ENCODE results near the gene B9D1.

B9D1 gene

DNA sequence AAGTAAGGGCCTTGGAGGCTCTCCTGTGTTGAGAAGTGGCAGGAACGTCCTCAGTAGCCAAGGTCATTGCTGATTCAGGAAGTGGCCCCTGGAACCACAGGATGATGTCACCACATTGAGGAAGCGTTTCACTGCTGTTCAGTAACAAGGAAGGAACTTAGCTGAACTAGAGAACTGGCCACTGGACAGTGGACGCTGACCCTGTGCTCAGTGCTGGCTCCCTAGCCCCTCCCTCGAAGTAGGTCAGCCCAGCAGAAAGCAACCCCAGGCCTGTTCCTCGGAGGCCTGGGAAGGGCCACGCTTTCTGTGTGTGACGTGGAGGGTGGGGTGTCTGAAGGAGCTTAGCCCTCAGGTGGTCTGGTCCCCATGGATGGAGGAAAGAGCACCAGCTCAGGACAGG, 58.3 kb downstream of the B9D1 start:
- no peak for DNase-seq (ENCODE audit: low read depth in 3 of 3)

DNA sequence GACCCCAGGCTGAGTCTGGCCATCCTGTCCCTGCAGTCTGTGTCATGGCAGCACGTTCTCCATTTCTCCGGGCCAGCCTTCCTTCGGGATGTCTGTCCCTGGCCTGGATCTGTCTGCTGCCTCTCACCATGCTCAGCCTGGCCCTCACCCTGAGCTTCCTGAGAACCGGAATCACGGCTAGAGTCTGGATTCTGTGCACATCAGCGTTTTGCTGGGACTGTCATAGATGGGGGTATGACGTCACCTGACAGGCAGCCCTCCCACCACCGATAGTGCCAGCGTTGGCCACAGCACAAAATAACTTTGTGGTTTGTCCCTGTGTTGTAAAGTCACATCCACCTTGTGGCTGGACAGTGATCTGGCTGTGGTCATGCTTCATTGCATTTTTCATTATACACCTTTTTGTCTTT, 59.2 kb downstream of the B9D1 start:
- DNase-seq (ENCODE audit: low read depth in 3 of 3): no peak

DNA sequence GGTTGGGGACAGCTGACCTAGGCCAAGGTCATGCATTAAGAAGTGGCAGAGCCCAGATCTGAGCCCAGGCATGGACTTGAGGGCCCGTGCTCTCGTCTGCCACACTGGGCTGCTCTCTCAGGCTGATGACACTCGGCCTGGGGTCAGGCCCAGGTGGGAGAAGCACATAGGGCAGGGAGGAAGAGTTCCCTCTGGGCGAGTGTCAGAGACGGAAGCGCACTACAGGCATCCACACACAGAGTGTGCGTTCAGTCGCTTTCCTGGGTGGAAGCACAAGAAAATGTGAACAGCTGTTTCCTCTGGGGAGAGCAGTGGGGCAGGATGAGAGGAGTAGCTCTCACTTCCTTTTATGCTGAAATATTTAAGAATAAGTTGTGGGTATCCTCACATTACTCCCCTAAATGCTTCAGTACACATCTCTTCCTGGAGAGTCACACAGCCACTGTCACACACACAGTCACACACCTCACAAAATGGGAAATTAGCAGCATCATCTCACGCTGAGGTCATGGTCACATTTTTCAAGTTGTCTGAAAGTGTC, 59.7 kb downstream of the B9D1 start:
- DNase-seq (ENCODE audit: low read depth in 3 of 3): no peak

DNA sequence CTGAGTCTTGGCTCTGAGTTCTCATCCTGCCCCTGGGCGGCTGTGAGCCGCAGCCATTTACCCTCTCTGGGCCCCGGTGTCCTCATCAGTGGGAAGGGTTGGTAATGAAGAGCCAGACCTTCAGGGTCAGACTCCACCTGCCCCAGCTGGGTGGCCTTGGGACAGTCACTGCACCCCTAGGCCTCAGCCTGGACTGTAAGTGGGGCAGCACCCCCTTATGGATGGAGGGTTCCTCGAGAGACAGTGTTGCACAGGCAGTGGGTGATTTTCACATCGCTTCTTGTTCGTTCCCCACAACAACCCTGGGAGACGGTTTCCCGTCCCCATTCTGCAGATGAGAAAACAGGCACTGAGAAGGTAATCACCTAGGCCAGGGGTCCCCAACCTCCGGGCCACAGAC, 60.5 kb downstream of the B9D1 start:
- DNase-seq (ENCODE audit: low read depth in 3 of 3): no peak

DNA sequence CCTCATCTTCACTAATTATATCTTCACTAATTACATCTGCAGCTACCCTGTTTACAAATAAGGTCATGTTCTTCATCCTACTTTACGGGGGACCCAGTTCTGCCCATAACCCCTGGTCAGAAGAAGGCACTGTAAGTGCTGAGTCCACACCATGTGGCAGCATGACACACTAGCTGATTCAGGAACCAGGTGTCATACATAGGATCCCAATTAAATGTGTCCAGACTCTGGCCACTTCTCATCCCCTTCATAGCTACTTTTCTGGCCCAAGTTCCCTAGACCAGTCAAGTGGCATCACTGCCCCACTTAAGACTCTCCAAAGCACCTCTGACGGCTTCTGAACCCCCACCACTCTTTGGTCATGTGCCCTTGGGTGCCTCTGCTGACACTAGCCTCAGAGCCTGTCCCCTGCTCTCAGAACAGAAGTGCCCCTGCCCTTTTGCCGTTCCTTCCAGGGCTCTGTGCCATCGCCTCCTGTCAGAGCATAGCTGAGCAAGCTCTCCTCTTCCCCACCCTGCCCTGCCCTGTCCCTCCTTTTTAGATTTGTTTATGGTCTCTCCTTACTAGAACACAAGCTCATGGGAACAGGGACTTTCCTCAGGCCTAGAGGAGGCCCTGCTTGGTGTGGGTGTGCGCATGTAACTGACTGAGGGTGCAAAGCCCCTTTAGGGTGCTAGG, 61.1 kb downstream of the B9D1 start:
- no peak for DNase-seq (ENCODE audit: low read depth in 3 of 3)

- DNase-seq (ENCODE audit: low read depth in 3 of 3): no peak
Observed at GRCh38 chr17:19299866-19300265, 62.7 kb downstream of the B9D1 start.

DNA sequence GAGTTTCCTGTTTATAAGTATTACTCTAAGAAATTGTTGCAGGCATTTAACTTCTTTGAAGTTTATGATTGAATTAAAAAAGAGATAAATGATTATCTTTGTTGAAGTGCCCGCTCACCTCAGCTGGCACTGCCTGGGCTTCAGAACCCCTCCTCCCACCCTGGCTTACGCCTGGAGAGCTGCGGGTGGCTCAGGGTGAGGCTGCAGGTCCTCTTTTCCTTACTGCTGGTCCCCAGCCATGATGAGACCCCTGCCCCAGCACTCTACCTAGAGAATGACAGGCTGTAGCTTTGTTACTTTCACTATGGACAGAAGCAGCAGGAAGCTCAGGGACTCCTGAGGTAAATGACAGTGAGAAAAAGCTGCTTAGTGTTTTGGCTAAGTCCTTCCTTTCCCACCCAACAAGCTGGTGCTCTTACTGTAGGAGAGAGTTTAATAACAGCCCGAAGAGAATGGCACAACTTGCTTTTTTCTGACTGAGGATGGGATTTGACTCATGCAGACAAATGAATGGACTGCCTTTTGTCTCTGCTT, 63.2 kb downstream of the B9D1 start:
- DNase-seq (ENCODE audit: low read depth in 3 of 3): no peak

DNA sequence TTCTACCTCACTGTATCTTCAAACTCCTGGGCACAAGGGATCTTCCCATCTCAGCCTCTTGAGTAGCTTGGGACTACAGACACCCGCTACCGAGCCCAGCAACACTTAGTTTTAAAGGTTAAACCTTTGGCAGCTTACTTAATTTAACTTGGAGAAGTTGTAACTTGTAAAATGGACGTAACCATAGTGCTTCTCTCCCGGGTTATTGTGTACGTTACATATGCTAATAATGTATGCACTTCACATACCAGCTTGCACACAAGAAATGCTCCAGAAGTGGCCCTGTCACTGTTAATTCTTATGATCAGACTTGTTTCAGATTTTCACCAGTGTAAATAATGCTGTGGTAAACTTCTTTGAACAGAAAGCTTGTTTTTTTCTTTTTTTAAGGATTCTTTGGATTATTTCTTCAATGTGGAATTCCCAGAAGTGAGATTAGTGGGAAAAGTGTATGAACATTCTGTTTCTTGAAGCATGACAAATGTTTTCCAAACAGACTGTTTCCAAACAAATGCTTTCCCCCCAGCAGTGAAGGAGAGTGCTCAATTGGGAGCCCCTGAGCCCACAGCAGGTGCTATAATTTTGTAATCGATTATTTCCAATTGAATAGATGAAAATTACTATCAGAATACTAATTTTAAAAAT, 63.8 kb downstream of the B9D1 start:
- no peak for DNase-seq (ENCODE audit: low read depth in 3 of 3)

- DNase-seq (ENCODE audit: low read depth in 3 of 3): no peak
Observed at GRCh38 chr17:19296786-19297778, 65.4 kb downstream of the B9D1 start.

GRCh38 chr17:19295473-19296135, 66.9 kb downstream of the B9D1 start:
- no peak for DNase-seq (ENCODE audit: low read depth in 3 of 3)

- DNase-seq (ENCODE audit: low read depth in 3 of 3): no peak
Observed at GRCh38 chr17:19294443-19294842, 68.1 kb downstream of the B9D1 start.
